HG02981 (cell line): ENCODE measurements around the gene EXOC2.
"Not testable (repeated sequence)": the region's sequence is repeated elsewhere in the genome, so short reads cannot be mapped to it uniquely, and the experiment has no call there.

Source experiments
- ATAC-seq: cut with Tn5 transposase; IDR thresholded peaks from one replicate; pipeline ENCODE4 v1.9.1; 2021; ENCODE audit warnings: mild to moderate bottlenecking, moderate library complexity; ENCODE audit not compliant: unreplicated experiment

Gene EXOC2

DNA sequence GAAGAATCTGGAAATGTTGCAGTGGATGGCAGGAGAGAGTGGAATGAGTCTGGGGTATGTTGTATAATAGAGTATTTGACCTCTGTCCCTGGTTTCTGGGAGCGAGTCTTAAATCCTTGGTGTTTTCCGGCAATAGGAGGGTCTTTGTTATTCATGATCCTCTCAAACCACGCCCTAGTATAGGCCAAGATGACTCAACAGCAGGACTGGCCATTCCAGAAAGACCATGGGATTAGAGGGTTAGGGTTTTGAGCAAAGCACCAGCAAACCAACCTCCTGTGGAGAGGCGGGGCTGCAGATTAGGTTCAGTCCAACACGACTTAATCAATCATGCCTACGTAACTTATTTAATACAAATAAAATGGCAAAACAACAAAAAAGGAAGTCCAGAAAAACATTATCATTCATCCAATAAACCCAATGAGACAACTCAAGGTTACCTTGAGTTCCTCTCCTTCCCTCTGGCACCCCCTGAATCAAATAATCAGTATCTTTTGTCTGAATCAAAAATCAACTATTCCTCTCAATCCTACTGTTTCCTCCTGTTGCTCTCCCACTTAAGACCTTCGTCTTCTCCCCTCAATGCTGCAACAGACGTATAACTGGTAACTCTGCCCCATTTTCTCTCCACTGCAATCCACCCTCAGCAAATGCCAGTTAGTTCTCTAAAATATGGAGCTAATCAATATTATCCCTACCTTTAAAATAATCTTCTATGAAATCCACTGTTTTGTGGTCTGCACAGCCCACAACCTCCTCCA, 51.5 kb downstream of the EXOC2 start:
- no peak for ATAC-seq

DNA sequence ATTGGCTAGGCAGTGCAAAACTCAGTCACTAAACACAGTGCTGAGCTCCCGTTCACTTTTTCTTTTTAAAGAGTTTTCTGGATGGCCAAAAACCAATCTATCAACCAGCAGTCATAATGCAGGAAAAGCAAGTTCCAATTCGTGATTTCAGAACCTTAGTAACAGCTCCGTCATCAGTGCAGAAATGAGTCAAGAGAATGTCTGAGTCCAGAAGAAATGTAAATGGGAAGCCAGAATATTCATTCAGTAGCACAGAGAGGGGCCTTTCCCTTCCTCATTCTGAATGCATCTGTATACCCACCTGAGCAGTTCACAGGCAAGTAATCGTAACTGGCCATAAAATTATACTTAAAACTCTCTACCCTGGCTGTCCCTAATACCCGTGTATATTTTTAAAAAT, 56.5 kb downstream of the EXOC2 start:
- ATAC-seq: peak; percentile 51

DNA sequence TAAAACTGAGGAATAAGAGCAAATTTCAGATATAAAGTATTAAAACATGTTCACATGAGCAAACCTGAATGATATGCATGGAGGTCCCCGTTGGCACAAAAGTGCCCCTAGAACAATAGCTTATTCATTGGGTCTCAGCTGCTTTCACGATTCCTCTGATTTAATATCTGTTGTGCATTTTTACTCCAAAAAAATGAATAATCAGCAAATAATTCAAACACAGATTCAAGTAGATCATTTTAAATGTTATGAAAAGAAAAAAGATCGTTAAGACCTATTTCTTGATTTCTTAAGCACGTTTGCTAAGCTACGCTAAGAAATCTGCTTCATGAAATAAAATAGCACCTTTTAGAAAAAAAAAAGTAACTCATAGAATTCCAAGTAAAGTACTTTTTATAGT, 57.7 kb downstream of the EXOC2 start:
- no peak for ATAC-seq

- ATAC-seq: no peak
Measured at GRCh38 chr6:633611-634010, 59.3 kb downstream of the EXOC2 start.

- no peak for ATAC-seq
Measured at GRCh38 chr6:628766-629165, 64.2 kb downstream of the EXOC2 start.

GRCh38 chr6:626236-626635, 66.7 kb downstream of the EXOC2 start:
- no peak for ATAC-seq

- ATAC-seq: no peak
Measured at GRCh38 chr6:624979-625378, 68.0 kb downstream of the EXOC2 start.

GRCh38 chr6:622462-622861, 70.5 kb downstream of the EXOC2 start:
- ATAC-seq: no peak

DNA sequence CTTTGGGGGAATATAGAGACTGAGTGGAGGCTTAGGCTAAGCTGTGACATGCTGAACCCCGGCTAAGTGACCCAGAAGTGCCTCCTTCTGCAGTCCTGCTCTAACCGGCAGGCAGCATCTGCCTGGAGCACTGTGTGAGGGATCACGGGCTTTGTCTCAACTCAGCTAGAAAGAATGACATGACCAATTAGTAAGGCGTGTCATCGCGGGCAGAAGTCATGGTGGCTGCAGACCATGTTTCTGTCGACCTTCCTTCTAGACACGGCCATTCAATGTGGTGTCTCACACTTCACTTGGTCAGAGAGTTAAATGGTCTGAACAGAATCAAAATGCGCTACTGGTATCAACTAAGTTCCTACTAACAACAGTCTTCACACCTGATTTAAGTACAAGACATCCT, 71.0 kb downstream of the EXOC2 start:
- no peak for ATAC-seq

- ATAC-seq: no peak
Measured at GRCh38 chr6:620950-621349, 72.0 kb downstream of the EXOC2 start.

DNA sequence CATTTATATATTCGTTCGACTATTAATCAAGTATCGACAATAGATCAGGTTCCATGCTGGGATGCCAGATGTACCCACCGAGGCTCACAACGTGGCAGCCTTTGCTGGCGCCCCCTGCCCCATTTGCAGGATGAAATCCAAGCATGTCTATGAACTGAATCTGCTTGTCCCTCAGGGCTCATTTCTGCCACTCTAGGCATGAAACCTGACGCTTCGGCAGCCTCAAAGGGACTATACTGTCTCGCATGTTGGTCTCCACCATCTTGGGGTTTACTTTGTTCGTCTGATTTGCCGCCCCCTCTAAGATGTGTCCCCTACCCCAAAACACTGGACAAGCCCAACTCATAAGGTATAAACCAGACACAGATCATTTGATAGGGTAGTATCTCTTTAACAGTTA, 72.8 kb downstream of the EXOC2 start:
- ATAC-seq: no peak

DNA sequence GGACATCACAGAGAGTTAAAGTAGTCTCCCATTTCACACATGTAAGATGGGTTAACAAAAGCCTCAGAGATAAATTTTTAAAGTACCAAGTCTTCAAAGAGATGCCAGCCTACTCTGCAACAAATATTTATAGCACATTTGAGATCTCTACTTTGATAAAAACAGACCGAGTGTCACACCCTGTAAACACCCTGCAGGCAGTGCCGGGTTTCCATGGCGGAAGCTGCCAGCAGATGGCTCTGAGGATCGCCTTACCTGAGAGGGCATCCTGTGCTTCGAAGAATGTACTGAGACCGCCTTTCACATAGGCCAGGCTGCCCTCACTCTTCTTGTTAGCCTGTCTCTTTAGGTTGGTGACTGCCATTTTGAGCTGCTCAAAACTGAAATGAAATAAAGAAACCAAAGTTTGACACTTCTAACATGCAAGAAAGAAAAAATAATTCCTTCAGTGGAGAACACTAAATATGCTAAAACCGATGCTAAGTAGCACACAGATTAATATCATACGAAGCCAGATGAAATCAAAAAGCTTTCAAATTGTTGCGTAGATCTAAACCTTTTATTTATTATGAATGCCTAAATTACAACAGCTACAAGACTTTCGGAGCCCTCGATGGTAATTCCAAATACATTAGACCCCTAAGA, 75.4 kb downstream of the EXOC2 start:
- no peak for ATAC-seq

- ATAC-seq: no peak
Measured at GRCh38 chr6:613981-614380, 79.0 kb downstream of the EXOC2 start.

GRCh38 chr6:611928-612327, 81.0 kb downstream of the EXOC2 start:
- no peak for ATAC-seq

GRCh38 chr6:610882-611281, 82.1 kb downstream of the EXOC2 start:
- no peak for ATAC-seq

- no peak for ATAC-seq
Measured at GRCh38 chr6:609905-610304, 83.0 kb downstream of the EXOC2 start.

- no peak for ATAC-seq
Measured at GRCh38 chr6:606829-607379, 86.0 kb downstream of the EXOC2 start.

DNA sequence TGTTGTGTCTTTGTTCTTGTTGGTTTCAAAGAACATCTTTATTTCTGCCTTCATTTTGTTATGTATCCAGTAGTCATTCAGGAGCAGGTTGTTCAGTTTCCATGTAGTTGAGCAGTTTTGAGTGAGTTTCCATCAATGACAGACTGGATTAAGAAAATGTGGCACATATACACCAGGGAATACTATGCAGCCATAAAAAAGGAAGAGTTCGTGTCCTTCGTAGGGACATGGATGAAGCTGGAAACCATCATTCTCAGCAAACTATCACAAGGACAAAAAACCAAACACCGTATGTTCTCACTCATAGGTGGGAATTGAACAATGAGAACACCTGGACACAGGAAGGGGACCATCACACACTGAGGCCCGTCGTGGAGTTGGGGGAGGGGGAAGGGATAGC, 87.0 kb downstream of the EXOC2 start:
- ATAC-seq: not testable (repeated sequence)

DNA sequence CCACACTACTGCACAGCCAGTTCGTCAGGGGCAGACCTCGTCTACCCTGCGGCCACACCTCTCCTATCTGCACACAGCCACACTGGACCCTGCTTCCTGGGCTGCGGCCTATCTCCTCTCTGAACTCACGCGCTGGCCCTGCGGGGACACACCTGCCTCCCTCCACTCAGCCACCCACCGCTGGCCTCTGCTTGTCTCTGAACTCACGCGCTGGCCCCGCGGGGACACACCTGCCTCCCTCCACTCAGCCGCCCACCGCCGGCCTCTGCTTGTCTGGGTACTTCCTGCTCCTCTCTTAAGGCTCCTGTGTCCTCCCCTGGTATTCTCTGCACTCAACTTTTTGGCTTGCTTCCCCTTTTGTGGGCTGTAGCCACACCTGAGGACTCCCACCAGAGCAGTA, 88.4 kb downstream of the EXOC2 start:
- ATAC-seq: peak; percentile 78

GRCh38 chr6:603265-603664, 89.7 kb downstream of the EXOC2 start:
- no peak for ATAC-seq

DNA sequence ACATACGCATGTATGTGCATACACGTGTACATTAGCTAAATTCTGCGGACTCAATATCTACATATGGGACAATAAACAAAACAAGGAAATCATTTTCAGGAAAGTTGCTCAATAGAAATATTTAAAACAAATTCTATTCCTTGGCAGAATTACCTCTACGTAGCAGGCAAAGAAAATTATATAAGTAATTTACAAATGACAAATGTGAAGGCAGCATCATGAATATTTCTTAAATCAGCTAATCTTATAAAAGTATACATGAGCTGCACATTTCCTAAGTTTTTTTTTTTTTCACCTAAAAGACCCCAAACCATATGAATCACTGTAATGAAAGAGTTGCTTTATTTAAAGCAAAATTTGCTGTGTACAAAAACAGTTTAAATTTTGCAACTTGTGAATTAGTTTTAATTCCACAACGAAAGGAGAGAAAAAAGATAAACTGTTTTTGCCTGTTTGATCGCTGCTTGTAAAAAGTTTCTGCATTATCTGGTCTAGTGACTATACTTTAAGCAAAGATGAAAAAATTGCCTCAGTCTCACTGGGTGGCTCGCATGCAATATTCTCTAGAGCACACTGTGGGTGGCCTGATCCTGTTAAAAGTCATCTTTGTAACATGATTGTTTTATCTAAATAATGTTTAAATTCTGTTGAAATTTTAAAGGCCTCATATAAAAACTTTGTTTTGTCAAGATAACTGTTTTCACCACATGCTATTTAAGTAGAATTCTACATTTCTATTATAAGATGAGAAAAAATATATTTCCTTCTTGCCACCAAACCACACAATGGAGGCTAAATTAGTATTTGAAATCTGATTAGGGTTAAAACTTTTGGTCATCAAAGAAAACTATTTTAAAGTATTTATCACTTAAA, 93.1 kb downstream of the EXOC2 start:
- no peak for ATAC-seq

DNA sequence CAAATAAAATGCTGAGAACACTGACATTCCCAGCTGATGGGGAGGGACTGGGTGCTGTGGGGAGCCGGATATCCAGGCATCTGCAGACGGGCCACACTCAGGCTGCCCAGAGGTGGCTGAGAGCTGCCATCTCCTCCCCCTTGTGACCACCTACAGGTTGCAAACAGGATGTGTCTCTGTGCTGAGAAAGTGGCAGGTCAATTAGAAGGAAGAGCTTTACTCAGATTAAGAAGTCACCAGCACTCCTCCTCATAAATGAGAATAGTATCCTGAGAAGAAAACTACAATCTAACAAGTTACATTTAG, 99.1 kb downstream of the EXOC2 start:
- ATAC-seq: no peak
